K562 (cell line): ENCODE measurements around the gene SLC1A7. TPM values are rescaled to one million over a fixed set of nuclear protein-coding genes. Genes with fewer than 3 reads are reported as not detected.

Source experiments
- ARID1B ChIP-seq: fragments of 450-650 bp; IDR thresholded peaks from 2 replicates; pipeline ENCODE4 v1.6.1; 2016; ENCODE audit warnings: antibody characterized with exemption, mild to moderate bottlenecking, inconsistent platforms
- FOSL1 ChIP-seq: fragments of 200-800 bp; sonication (Bioruptor generic); conservative IDR thresholded peaks from 2 replicates; pipeline ENCODE4 v1.6.1; 2016; ENCODE audit warnings: missing genetic modification characterization, missing compliant biosample characterization
- PRMT5 ChIP-seq: sonication (generic); formaldehyde crosslinking; IDR thresholded peaks from 2 replicates; pipeline ENCODE4 v1.5.0; 2020; ENCODE audit warnings: missing genetic modification reagents
- RBM39 ChIP-seq: fragments of 200-400 bp; formaldehyde crosslinking; optimal IDR thresholded peaks from 2 replicates; pipeline ENCODE3; 2018; ENCODE audit warnings: low read depth, low read length
- RFX1 ChIP-seq: fragments of 450-650 bp; IDR thresholded peaks from 2 replicates; pipeline ENCODE4 v1.6.1; 2016; ENCODE audit warnings: mild to moderate bottlenecking, moderate library complexity
- USF2 ChIP-seq: sonication (generic); formaldehyde crosslinking; IDR thresholded peaks from 2 replicates; pipeline ENCODE4 v1.5.0; 2020; ENCODE audit warnings: missing genetic modification reagents
- ZFX ChIP-seq: sonication (generic); formaldehyde crosslinking; IDR thresholded peaks from 2 replicates; pipeline ENCODE4 v1.8.0; 2022; ENCODE audit warnings: mild to moderate bottlenecking, missing genetic modification reagents, moderate library complexity
- ZNF140 ChIP-seq: fragments of 250-450 bp; sonication (Bioruptor Pico); IDR thresholded peaks from 2 replicates; pipeline ENCODE4 v1.8.0; 2021; ENCODE audit warnings: moderate library complexity, mild to moderate bottlenecking, inconsistent platforms
- ZNF253 ChIP-seq: fragments of 250-450 bp; sonication (Bioruptor Pico); conservative IDR thresholded peaks from 2 replicates; pipeline ENCODE4 v1.6.1; 2021; ENCODE audit warnings: mild to moderate bottlenecking
- ZNF785 ChIP-seq: fragments of 250-450 bp; sonication (Bioruptor Pico); IDR thresholded peaks from 2 replicates; pipeline ENCODE4 v1.4.0; 2020; ENCODE audit warnings: mild to moderate bottlenecking
- polyA plus RNA-seq, 8 experiments: library from polyadenylated mRNA; depleted of rRNA in 4 of 8; stranded (reverse) in 5 of 8; unstranded in 3 of 8; fragments of >200 nt; fragmentation: Nextera tagmentation in 2 of 8; fragmentation: Illumina TruSeq in 1 of 8; extraction: Ambion mirVana in 2 of 8; extraction: Trizol in 1 of 8; gene quantifications; 2 replicates each; pipeline versions ENCODE4 v1.2.1 to v1.2.3, GENCODE V29; 2011 to 2014; ENCODE audit warnings: inconsistent platforms in 1 of 8, missing spikeins in 1 of 8
- total RNA-seq, 7 experiments: library from RNA; depleted of rRNA in 6 of 7; stranded (reverse); fragments of >200 nt in 6 of 7; fragmentation: Illumina TruSeq in 2 of 7; extraction: Trizol in 2 of 7; gene quantifications; 2 replicates each; pipeline versions ENCODE4 v1.2.1 to v1.2.3, GENCODE V29; 2011 to 2021; ENCODE audit warnings: low replicate concordance in 1 of 7
- TF ChIP-seq, protein P1 (sequence below): fragments of 200-600 bp; sonication (generic); IDR thresholded peaks from one replicate; pipeline ENCODE4 v1.6.1; 2012; ENCODE audit warnings: mild to moderate bottlenecking, low read depth, low read length, inconsistent platforms

SLC1A7 gene
- total and polyA plus RNA-seq, 9 of the 15 experiments (the other 6 are each of a cell fraction or from before 2014, with no cell fraction given) = 0.07 TPM; not detected in 8

DNA sequence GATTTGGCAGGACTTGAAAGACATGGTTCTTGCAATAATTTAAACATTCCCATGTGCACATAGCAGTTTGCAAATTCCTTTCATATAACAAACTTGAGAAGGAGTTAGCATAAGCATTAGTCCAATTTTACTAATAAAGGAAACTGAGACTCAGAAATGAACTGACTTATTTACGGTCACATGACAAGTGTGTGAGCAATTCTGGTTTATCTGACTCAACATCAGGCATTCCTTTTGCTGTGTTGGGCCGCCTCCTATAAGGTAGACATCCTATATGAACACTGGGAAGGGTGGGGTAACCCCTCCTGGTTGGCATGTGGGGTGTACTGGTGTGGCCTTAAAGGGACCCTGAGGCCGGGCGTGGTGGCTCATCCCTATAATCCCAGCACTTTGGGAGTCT, 45.7 kb upstream of the SLC1A7 start (continued):
- TF ChIP-seq RFX1 = no peak
- TF ChIP-seq PRMT5 (CRISPR knock-in tag) = no peak
- no peak for TF ChIP-seq ZNF140 (CRISPR knock-in tag)
- TF ChIP-seq ARID1B = no peak
- TF ChIP-seq ZFX (CRISPR knock-in tag) = no peak
- no peak for TF ChIP-seq ZNF785 (CRISPR knock-in tag)
- 0 out of 2 replicates have a peak, but pooled peaks have one; percentile 7 for TF ChIP-seq USF2
- TF ChIP-seq, protein P1, sequence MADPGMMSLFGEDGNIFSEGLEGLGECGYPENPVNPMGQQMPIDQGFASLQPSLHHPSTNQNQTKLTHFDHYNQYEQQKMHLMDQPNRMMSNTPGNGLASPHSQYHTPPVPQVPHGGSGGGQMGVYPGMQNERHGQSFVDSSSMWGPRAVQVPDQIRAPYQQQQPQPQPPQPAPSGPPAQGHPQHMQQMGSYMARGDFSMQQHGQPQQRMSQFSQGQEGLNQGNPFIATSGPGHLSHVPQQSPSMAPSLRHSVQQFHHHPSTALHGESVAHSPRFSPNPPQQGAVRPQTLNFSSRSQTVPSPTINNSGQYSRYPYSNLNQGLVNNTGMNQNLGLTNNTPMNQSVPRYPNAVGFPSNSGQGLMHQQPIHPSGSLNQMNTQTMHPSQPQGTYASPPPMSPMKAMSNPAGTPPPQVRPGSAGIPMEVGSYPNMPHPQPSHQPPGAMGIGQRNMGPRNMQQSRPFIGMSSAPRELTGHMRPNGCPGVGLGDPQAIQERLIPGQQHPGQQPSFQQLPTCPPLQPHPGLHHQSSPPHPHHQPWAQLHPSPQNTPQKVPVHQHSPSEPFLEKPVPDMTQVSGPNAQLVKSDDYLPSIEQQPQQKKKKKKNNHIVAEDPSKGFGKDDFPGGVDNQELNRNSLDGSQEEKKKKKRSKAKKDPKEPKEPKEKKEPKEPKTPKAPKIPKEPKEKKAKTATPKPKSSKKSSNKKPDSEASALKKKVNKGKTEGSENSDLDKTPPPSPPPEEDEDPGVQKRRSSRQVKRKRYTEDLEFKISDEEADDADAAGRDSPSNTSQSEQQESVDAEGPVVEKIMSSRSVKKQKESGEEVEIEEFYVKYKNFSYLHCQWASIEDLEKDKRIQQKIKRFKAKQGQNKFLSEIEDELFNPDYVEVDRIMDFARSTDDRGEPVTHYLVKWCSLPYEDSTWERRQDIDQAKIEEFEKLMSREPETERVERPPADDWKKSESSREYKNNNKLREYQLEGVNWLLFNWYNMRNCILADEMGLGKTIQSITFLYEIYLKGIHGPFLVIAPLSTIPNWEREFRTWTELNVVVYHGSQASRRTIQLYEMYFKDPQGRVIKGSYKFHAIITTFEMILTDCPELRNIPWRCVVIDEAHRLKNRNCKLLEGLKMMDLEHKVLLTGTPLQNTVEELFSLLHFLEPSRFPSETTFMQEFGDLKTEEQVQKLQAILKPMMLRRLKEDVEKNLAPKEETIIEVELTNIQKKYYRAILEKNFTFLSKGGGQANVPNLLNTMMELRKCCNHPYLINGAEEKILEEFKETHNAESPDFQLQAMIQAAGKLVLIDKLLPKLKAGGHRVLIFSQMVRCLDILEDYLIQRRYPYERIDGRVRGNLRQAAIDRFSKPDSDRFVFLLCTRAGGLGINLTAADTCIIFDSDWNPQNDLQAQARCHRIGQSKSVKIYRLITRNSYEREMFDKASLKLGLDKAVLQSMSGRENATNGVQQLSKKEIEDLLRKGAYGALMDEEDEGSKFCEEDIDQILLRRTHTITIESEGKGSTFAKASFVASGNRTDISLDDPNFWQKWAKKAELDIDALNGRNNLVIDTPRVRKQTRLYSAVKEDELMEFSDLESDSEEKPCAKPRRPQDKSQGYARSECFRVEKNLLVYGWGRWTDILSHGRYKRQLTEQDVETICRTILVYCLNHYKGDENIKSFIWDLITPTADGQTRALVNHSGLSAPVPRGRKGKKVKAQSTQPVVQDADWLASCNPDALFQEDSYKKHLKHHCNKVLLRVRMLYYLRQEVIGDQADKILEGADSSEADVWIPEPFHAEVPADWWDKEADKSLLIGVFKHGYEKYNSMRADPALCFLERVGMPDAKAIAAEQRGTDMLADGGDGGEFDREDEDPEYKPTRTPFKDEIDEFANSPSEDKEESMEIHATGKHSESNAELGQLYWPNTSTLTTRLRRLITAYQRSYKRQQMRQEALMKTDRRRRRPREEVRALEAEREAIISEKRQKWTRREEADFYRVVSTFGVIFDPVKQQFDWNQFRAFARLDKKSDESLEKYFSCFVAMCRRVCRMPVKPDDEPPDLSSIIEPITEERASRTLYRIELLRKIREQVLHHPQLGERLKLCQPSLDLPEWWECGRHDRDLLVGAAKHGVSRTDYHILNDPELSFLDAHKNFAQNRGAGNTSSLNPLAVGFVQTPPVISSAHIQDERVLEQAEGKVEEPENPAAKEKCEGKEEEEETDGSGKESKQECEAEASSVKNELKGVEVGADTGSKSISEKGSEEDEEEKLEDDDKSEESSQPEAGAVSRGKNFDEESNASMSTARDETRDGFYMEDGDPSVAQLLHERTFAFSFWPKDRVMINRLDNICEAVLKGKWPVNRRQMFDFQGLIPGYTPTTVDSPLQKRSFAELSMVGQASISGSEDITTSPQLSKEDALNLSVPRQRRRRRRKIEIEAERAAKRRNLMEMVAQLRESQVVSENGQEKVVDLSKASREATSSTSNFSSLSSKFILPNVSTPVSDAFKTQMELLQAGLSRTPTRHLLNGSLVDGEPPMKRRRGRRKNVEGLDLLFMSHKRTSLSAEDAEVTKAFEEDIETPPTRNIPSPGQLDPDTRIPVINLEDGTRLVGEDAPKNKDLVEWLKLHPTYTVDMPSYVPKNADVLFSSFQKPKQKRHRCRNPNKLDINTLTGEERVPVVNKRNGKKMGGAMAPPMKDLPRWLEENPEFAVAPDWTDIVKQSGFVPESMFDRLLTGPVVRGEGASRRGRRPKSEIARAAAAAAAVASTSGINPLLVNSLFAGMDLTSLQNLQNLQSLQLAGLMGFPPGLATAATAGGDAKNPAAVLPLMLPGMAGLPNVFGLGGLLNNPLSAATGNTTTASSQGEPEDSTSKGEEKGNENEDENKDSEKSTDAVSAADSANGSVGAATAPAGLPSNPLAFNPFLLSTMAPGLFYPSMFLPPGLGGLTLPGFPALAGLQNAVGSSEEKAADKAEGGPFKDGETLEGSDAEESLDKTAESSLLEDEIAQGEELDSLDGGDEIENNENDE = no peak
- TF ChIP-seq RBM39 = no peak
- no peak for TF ChIP-seq ZNF253 (CRISPR knock-in tag)
- TF ChIP-seq FOSL1 (tag) = 0 out of 2 replicates have a peak, but pooled peaks have one; percentile 20
